HepG2 (cell line): ENCODE measurements around the gene CCL7. TPM values are rescaled to one million over a fixed set of nuclear protein-coding genes. Genes with fewer than 3 reads are reported as not detected.

Experiments used
- ARID2 ChIP-seq: sonication (generic); formaldehyde crosslinking; IDR thresholded peaks from 2 replicates; pipeline ENCODE4 v1.8.1; 2022; ENCODE audit warnings: mild to moderate bottlenecking, missing genetic modification reagents, borderline replicate concordance
- NCOA2 ChIP-seq: sonication (generic); formaldehyde crosslinking; IDR thresholded peaks from 2 replicates; pipeline ENCODE4 v1.8.0; 2022; ENCODE audit warnings: inconsistent platforms
- PAXIP1 ChIP-seq: sonication (generic); formaldehyde crosslinking; conservative IDR thresholded peaks from 2 replicates; pipeline ENCODE4 v1.4.0; 2020; ENCODE audit warnings: mild to moderate bottlenecking, missing genetic modification reagents, moderate library complexity
- POLR2AphosphoS5 ChIP-seq: IDR thresholded peaks from 2 replicates; pipeline ENCODE4 v1.6.1; 2012; ENCODE audit warnings: low read depth, low read length
- SMAD1 ChIP-seq: sonication (generic); formaldehyde crosslinking; IDR thresholded peaks from 2 replicates; pipeline ENCODE4 v1.4.0; 2020; ENCODE audit warnings: missing genetic modification reagents, low read depth, mild to moderate bottlenecking, borderline replicate concordance
- SRF ChIP-seq: IDR thresholded peaks from 2 replicates; pipeline ENCODE4 v1.6.1; 2011; ENCODE audit warnings: mild to moderate bottlenecking, low read depth, low read length, moderate library complexity
- ZBTB20 ChIP-seq: sonication (generic); formaldehyde crosslinking; IDR thresholded peaks from 2 replicates; pipeline ENCODE4 v1.8.1; 2023; ENCODE audit warnings: missing genetic modification reagents, low read depth, mild to moderate bottlenecking, borderline replicate concordance
- ZBTB40 ChIP-seq, 2 experiments: fragments of 450-650 bp in 1 of 2; sonication (generic) in 1 of 2; formaldehyde crosslinking in 1 of 2; IDR thresholded peaks; 2 replicates each; pipeline versions ENCODE4 v1.6.1 to v1.8.0; 2016 to 2022; ENCODE audit warnings: antibody characterized with exemption in 1 of 2, mild to moderate bottlenecking in 1 of 2, missing genetic modification reagents in 1 of 2
- ZNF761 ChIP-seq: sonication (generic); formaldehyde crosslinking; conservative IDR thresholded peaks from 2 replicates; pipeline ENCODE4 v1.4.0; 2020; ENCODE audit warnings: mild to moderate bottlenecking, missing genetic modification reagents
- polyA plus RNA-seq, 8 experiments: library from polyadenylated mRNA; depleted of rRNA in 3 of 8; stranded (reverse) in 7 of 8; unstranded in 1 of 8; fragments of >200 nt; fragmentation: Illumina TruSeq in 4 of 8; extraction: Trizol in 4 of 8; gene quantifications; 2 replicates each; pipeline versions ENCODE4 v1.2.1 to v1.2.3, GENCODE V29; 2011 to 2016; ENCODE audit warnings: low read depth in 4 of 8, missing spikeins in 1 of 8, mixed read lengths in 1 of 8; ENCODE audit not compliant: insufficient read depth in 1 of 8
- total RNA-seq, 5 experiments: library from RNA; depleted of rRNA; stranded (reverse); fragments of >200 nt; fragmentation: Illumina TruSeq; extraction: Trizol; gene quantifications; 2 replicates each; pipeline ENCODE4 v1.2.3, GENCODE V29; 2016; ENCODE audit warnings: low read depth in 1 of 5

The CCL7 gene
- total and polyA plus RNA-seq, 2 of the 13 experiments (the other 11 are each of a cell fraction or from before 2014, with no cell fraction given): not detected

- TF ChIP-seq ZBTB40 (IDR thresholded peaks at IDR 0.05): no peak
- no peak for TF ChIP-seq ZBTB40 (CRISPR knock-in tag; IDR thresholded peaks at IDR 0.05)
- no peak for TF ChIP-seq SRF
- no peak for TF ChIP-seq SMAD1 (CRISPR knock-in tag)
- TF ChIP-seq ZBTB20 (CRISPR knock-in tag): no peak
- no peak for TF ChIP-seq POLR2AphosphoS5
- no peak for TF ChIP-seq ZNF761
- no peak for TF ChIP-seq ARID2 (CRISPR knock-in tag)
- TF ChIP-seq PAXIP1 (CRISPR knock-in tag): no peak
- no peak for TF ChIP-seq NCOA2 (CRISPR knock-in tag)
Observed at GRCh38 chr17:34308371-34308770, 38.4 kb downstream of the CCL7 start (continued).
